ENCODE measurements around the gene SYF2.
"Not testable (repeated sequence)": the region's sequence is repeated elsewhere in the genome, so short reads cannot be mapped to it uniquely, and the experiment has no call there.

DNA sequence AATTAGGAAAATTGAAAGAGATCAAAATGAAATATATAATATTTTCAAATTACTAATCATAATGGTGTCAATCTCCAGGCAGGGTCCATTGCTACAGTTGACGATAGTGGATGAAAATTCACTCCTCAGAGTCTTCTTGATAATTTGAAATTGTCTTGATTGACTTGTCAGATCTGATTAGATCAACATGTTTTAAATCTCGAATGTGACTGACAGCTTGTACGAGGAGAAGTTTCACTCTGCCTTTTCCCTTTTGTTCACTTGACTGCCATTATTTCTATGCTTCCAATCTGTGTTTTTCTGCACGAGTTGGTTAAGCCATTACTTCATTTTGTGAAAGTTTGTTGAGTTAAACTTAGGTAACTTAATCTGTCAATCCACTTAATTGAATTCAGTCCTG is 43.3 kb upstream of the SYF2 start:
- not testable (repeated sequence) for TF ChIP-seq POLR2A (IDR thresholded peaks at IDR 0.05; ENCODE audit: low read depth, low read length); FOS (IDR thresholded peaks at IDR 0.05; ENCODE audit: borderline replicate concordance, insufficient read depth, low read length); EZH2 (IDR thresholded peaks at IDR 0.05; ENCODE audit: borderline replicate concordance, low read depth, low read length, severe bottlenecking); POLR2AphosphoS5 (IDR thresholded peaks at IDR 0.05; ENCODE audit: insufficient read depth, low read depth, low read length); GATA2 (IDR thresholded peaks at IDR 0.05; ENCODE audit: insufficient read depth, insufficient read length, low read depth, low read length); MYC (IDR thresholded peaks at IDR 0.05; ENCODE audit: low read depth, low read length)
- TF ChIP-seq, protein P1, sequence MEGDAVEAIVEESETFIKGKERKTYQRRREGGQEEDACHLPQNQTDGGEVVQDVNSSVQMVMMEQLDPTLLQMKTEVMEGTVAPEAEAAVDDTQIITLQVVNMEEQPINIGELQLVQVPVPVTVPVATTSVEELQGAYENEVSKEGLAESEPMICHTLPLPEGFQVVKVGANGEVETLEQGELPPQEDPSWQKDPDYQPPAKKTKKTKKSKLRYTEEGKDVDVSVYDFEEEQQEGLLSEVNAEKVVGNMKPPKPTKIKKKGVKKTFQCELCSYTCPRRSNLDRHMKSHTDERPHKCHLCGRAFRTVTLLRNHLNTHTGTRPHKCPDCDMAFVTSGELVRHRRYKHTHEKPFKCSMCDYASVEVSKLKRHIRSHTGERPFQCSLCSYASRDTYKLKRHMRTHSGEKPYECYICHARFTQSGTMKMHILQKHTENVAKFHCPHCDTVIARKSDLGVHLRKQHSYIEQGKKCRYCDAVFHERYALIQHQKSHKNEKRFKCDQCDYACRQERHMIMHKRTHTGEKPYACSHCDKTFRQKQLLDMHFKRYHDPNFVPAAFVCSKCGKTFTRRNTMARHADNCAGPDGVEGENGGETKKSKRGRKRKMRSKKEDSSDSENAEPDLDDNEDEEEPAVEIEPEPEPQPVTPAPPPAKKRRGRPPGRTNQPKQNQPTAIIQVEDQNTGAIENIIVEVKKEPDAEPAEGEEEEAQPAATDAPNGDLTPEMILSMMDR (IDR thresholded peaks at IDR 0.05; ENCODE audit: extremely low read depth in 1 of 2, insufficient read depth in 1 of 2, low read depth in 1 of 2, low read length in 2 of 2), result not testable (repeated sequence)
- TF ChIP-seq, protein P2, sequence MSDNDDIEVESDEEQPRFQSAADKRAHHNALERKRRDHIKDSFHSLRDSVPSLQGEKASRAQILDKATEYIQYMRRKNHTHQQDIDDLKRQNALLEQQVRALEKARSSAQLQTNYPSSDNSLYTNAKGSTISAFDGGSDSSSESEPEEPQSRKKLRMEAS (IDR thresholded peaks at IDR 0.05; ENCODE audit: insufficient read depth, insufficient read length), result not testable (repeated sequence)
